ENCODE results near the gene TMC1. TPM values are rescaled to one million over a fixed set of nuclear protein-coding genes. Genes with fewer than 3 reads are reported as not detected.

Gene TMC1
- total RNA-seq, 3 donors from 2014 or later: 0.17 to 0.77 (median 0.19) TPM

GRCh38 chr9:72753266-72753893 lies 232.0 kb downstream of the TMC1 start:
- Histone ChIP-seq H3K36me3 (ENCODE audit: low read depth) (no peaks in the 10 kb centered on the region), H3K4me3 (no peak overlapping the region), H3K4me1 (ENCODE audit: low read depth) (peaks cover 3% of the 10 kb centered on the region), H3K9me3 (no peaks in the 10 kb centered on the region)
- ATAC-seq: no peak
- no peak for TF ChIP-seq CTCF (IDR thresholded peaks at IDR 0.05)
- peak in 1 of 3 donors; percentile 14 for DNase-seq
- intact Hi-C loops (cut with DNase I, micrococcal nuclease): no loop called here

GRCh38 chr9:72755836-72756235 lies 234.4 kb downstream of the TMC1 start:
- no peaks in the 10 kb centered on the region for H3K36me3 ChIP-seq (ENCODE audit: low read depth)
- DNase-seq (no peak), ATAC-seq (no peak)
- intact Hi-C loops (cut with DNase I, micrococcal nuclease): no loop called here
- TF ChIP-seq CTCF (IDR thresholded peaks at IDR 0.05): no peak
- H3K9me3 ChIP-seq: no peaks in the 10 kb centered on the region
- H3K4me1 ChIP-seq (ENCODE audit: low read depth): no peaks in the 10 kb centered on the region
- H3K4me3 ChIP-seq: no peak overlapping the region

GRCh38 chr9:72758944-72759343 lies 237.5 kb downstream of the TMC1 start:
- no peak for ATAC-seq
- no peak for TF ChIP-seq CTCF (IDR thresholded peaks at IDR 0.05)
- no peak for DNase-seq
- Histone ChIP-seq H3K4me3 (no peak overlapping the region), H3K36me3 (ENCODE audit: low read depth) (no peaks in the 10 kb centered on the region), H3K4me1 (ENCODE audit: low read depth) (no peaks in the 10 kb centered on the region), H3K9me3 (no peaks in the 10 kb centered on the region)
- intact Hi-C loops (cut with DNase I, micrococcal nuclease): no loop called here

- Histone ChIP-seq H3K36me3 (ENCODE audit: low read depth) (no peaks in the 10 kb centered on the region), H3K4me1 (ENCODE audit: low read depth) (no peaks in the 10 kb centered on the region), H3K4me3 (no peak overlapping the region), H3K9me3 (no peaks in the 10 kb centered on the region)
- intact Hi-C loops (cut with DNase I, micrococcal nuclease): no loop called here
- no peak for ATAC-seq
- TF ChIP-seq CTCF (IDR thresholded peaks at IDR 0.05): no peak
- no peak for DNase-seq
Measured at GRCh38 chr9:72763022-72763421, 241.6 kb downstream of the TMC1 start.

- H3K36me3 ChIP-seq (ENCODE audit: low read depth): no peaks in the 10 kb centered on the region
- no peaks in the 10 kb centered on the region for H3K9me3 ChIP-seq
- DNase-seq: no peak
- no peak for TF ChIP-seq CTCF (IDR thresholded peaks at IDR 0.05)
- no peak for ATAC-seq
- intact Hi-C loops (cut with DNase I, micrococcal nuclease): no loop called here
- H3K4me1 ChIP-seq (ENCODE audit: low read depth): no peaks in the 10 kb centered on the region
- H3K4me3 ChIP-seq: no peak overlapping the region
Measured at GRCh38 chr9:72769546-72769945, 248.1 kb downstream of the TMC1 start.

- Histone ChIP-seq H3K9me3 (no peaks in the 10 kb centered on the region), H3K4me1 (ENCODE audit: low read depth) (no peaks in the 10 kb centered on the region), H3K36me3 (ENCODE audit: low read depth) (no peaks in the 10 kb centered on the region), H3K4me3 (no peak overlapping the region)
- no peak for DNase-seq
- intact Hi-C loops (cut with DNase I, micrococcal nuclease): no loop called here
- no peak for ATAC-seq
- no peak for TF ChIP-seq CTCF (IDR thresholded peaks at IDR 0.05)
Measured at GRCh38 chr9:72772661-72773060, 251.3 kb downstream of the TMC1 start.
